Measurements from ENCODE around the gene PTPRM. TPM values are rescaled to one million over a fixed set of nuclear protein-coding genes. Genes with fewer than 3 reads are reported as not detected.

The PTPRM gene
- total RNA-seq, 1 experiment from 2014 or later = 6.2 TPM

GRCh38 chr18:8190980-8191379 lies 623.9 kb downstream of the PTPRM start:
- Histone ChIP-seq H2BK20ac (ENCODE audit: low read depth, low read length, poor library complexity, severe bottlenecking) (no peak overlapping the region), H3T11ph (ENCODE audit: low read length) (no peak overlapping the region), H3K79me2 (ENCODE audit: insufficient read depth, low read length) (no peaks in the 10 kb centered on the region), H3K18ac (ENCODE audit: insufficient read length, low read depth, low read length) (no peak overlapping the region), H3K14ac (ENCODE audit: insufficient read depth, low read length) (no peak overlapping the region), H4K8ac (replicated peaks; ENCODE audit: insufficient read length, low read depth, low read length) (no peak overlapping the region), H4K5ac (ENCODE audit: insufficient read length, low read depth, low read length) (no peak overlapping the region), H2AFZ (ENCODE audit: low read length) (no peak overlapping the region), H3K4me1 (ENCODE audit: insufficient read depth, low read length) (no peaks in the 10 kb centered on the region), H3K56ac (ENCODE audit: insufficient read length, low read depth, low read length) (no peak overlapping the region), H3K4ac (ENCODE audit: low read depth, low read length) (no peak overlapping the region), H4K91ac (ENCODE audit: insufficient read length, low read depth, low read length) (no peak overlapping the region), H2BK12ac (ENCODE audit: insufficient read length, low read depth, low read length) (no peak overlapping the region), H2AK5ac (ENCODE audit: insufficient read length, low read length) (no peak overlapping the region), H4K20me1 (ENCODE audit: control insufficient read depth, insufficient read depth, insufficient read length) (no peaks in the 10 kb centered on the region), H3K4me2 (ENCODE audit: insufficient read depth, insufficient read length, low read length) (no peak overlapping the region), H3K79me1 (ENCODE audit: insufficient read depth, low read depth, low read length, poor library complexity, severe bottlenecking) (no peaks in the 10 kb centered on the region), H3K9me3 (ENCODE audit: control insufficient read depth, low read depth, low read length) (no peaks in the 10 kb centered on the region), H2BK15ac (ENCODE audit: low read depth, low read length) (no peak overlapping the region), H3K27ac (ENCODE audit: insufficient read length, low read depth, low read length) (no peak overlapping the region), H2BK120ac (ENCODE audit: low read depth, low read length, poor library complexity, severe bottlenecking) (no peak overlapping the region), H2BK5ac (ENCODE audit: insufficient read length, low read length) (no peak overlapping the region), H3K23me2 (ENCODE audit: insufficient read length, low read depth, low read length, poor library complexity, severe bottlenecking) (no peaks in the 10 kb centered on the region), H3K27me3 (ENCODE audit: insufficient read depth, low read length) (no peaks in the 10 kb centered on the region), H3K23ac (ENCODE audit: insufficient read length, low read depth, low read length) (no peak overlapping the region), H3K9ac (ENCODE audit: extremely low read depth, insufficient read length, low read length) (no peak overlapping the region)
- WGBS (ENCODE audit: extremely low coverage, insufficient read length, low lambda C conversion rate) = no CpG with 5 or more reads among the region's 3 CpGs
- no peaks in the 10 kb centered on the region for H3K4me1 Mint-ChIP-seq
- H3K4me3 Mint-ChIP-seq = no peak overlapping the region
- H3K9me3 Mint-ChIP-seq = no peaks in the 10 kb centered on the region
- no peak overlapping the region; a peak in 1 of 7 replicates for H3K27ac Mint-ChIP-seq
- TF ChIP-seq, protein P1, sequence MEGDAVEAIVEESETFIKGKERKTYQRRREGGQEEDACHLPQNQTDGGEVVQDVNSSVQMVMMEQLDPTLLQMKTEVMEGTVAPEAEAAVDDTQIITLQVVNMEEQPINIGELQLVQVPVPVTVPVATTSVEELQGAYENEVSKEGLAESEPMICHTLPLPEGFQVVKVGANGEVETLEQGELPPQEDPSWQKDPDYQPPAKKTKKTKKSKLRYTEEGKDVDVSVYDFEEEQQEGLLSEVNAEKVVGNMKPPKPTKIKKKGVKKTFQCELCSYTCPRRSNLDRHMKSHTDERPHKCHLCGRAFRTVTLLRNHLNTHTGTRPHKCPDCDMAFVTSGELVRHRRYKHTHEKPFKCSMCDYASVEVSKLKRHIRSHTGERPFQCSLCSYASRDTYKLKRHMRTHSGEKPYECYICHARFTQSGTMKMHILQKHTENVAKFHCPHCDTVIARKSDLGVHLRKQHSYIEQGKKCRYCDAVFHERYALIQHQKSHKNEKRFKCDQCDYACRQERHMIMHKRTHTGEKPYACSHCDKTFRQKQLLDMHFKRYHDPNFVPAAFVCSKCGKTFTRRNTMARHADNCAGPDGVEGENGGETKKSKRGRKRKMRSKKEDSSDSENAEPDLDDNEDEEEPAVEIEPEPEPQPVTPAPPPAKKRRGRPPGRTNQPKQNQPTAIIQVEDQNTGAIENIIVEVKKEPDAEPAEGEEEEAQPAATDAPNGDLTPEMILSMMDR (conservative IDR thresholded peaks at IDR 0.05) = no peak
- no peak for DNase-seq
- no peaks in the 10 kb centered on the region; the same call in 1 of the 2 replicates for H3K27me3 Mint-ChIP-seq (ENCODE audit: low read depth)
- no peaks in the 10 kb centered on the region for H3K36me3 Mint-ChIP-seq (ENCODE audit: insufficient read depth in 1 of 3, low read depth in 3 of 3)
